Left forelimb (tissue), 1 donor: ENCODE results near the gene RBM11.

ENCODE experiments used
- DNase-seq: peaks from one replicate; pipeline ENCODE4 v3.0.0-alpha.2; 2018; ENCODE audit warnings: low spot score

The RBM11 gene

GRCh38 chr21:14271053-14271452 lies 55.1 kb downstream of the RBM11 start:
- no peak for DNase-seq

- no peak for DNase-seq
Observed at GRCh38 chr21:14271641-14272040, 55.7 kb downstream of the RBM11 start.

- DNase-seq, result peak; percentile 70
Observed at GRCh38 chr21:14273736-14274538, 58.0 kb downstream of the RBM11 start.

GRCh38 chr21:14275702-14276205 lies 59.8 kb downstream of the RBM11 start:
- DNase-seq, result no peak
